ENCODE measurements around the gene AUTS2. TPM values are rescaled to one million over a fixed set of nuclear protein-coding genes. Genes with fewer than 3 reads are reported as not detected.

The AUTS2 gene
- total and polyA plus RNA-seq, 2 experiments from 2014 or later, result 32.0 to 91.0 TPM

GRCh38 chr7:70673778-70674570 is 1075.7 kb downstream of the AUTS2 start:
- Mint-ChIP-seq H3K9me3 (no peaks in the 10 kb centered on the region; the same call in 2 of the 3 replicates), H3K27ac (no peak overlapping the region), H3K4me3 (no peak overlapping the region), H3K36me3 (ENCODE audit: low read depth) (no peaks in the 10 kb centered on the region), H3K4me1 (peaks cover 14% of the 10 kb centered on the region; the same call in 2 of the 3 replicates), H3K27me3 (ENCODE audit: insufficient read depth, low read depth, poor library complexity) (peaks cover 22% of the 10 kb centered on the region)
- H3K4me3 ChIP-seq, result no peak overlapping the region
- H3K4me2 ChIP-seq, result peak overlapping the region; percentile 15; the same call in 1 of the 2 replicates
- no peak for DNase-seq (ENCODE audit: low spot score)
- H2AFZ ChIP-seq, result peak overlapping the region; percentile 44; the same call in 1 of the 2 replicates
- H3K27ac ChIP-seq (ENCODE audit: low read depth), result no peak overlapping the region
- no peaks in the 10 kb centered on the region for H3K79me2 ChIP-seq (replicated peaks; ENCODE audit: insufficient read depth)
- no peak for TF ChIP-seq JUNB (IDR thresholded peaks at IDR 0.05; ENCODE audit: unreplicated experiment)
- no peak for TF ChIP-seq NANOG (IDR thresholded peaks at IDR 0.05; ENCODE audit: borderline replicate concordance)
- TF ChIP-seq, protein P1, sequence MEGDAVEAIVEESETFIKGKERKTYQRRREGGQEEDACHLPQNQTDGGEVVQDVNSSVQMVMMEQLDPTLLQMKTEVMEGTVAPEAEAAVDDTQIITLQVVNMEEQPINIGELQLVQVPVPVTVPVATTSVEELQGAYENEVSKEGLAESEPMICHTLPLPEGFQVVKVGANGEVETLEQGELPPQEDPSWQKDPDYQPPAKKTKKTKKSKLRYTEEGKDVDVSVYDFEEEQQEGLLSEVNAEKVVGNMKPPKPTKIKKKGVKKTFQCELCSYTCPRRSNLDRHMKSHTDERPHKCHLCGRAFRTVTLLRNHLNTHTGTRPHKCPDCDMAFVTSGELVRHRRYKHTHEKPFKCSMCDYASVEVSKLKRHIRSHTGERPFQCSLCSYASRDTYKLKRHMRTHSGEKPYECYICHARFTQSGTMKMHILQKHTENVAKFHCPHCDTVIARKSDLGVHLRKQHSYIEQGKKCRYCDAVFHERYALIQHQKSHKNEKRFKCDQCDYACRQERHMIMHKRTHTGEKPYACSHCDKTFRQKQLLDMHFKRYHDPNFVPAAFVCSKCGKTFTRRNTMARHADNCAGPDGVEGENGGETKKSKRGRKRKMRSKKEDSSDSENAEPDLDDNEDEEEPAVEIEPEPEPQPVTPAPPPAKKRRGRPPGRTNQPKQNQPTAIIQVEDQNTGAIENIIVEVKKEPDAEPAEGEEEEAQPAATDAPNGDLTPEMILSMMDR (conservative IDR thresholded peaks at IDR 0.05; ENCODE audit: low read depth in 2 of 2), result no peak
- no peak for TF ChIP-seq EZH2 (IDR thresholded peaks at IDR 0.05; ENCODE audit: low read depth, unreplicated experiment)
- TF ChIP-seq, protein P2, sequence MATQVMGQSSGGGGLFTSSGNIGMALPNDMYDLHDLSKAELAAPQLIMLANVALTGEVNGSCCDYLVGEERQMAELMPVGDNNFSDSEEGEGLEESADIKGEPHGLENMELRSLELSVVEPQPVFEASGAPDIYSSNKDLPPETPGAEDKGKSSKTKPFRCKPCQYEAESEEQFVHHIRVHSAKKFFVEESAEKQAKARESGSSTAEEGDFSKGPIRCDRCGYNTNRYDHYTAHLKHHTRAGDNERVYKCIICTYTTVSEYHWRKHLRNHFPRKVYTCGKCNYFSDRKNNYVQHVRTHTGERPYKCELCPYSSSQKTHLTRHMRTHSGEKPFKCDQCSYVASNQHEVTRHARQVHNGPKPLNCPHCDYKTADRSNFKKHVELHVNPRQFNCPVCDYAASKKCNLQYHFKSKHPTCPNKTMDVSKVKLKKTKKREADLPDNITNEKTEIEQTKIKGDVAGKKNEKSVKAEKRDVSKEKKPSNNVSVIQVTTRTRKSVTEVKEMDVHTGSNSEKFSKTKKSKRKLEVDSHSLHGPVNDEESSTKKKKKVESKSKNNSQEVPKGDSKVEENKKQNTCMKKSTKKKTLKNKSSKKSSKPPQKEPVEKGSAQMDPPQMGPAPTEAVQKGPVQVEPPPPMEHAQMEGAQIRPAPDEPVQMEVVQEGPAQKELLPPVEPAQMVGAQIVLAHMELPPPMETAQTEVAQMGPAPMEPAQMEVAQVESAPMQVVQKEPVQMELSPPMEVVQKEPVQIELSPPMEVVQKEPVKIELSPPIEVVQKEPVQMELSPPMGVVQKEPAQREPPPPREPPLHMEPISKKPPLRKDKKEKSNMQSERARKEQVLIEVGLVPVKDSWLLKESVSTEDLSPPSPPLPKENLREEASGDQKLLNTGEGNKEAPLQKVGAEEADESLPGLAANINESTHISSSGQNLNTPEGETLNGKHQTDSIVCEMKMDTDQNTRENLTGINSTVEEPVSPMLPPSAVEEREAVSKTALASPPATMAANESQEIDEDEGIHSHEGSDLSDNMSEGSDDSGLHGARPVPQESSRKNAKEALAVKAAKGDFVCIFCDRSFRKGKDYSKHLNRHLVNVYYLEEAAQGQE (IDR thresholded peaks at IDR 0.05; ENCODE audit: unreplicated experiment), result no peak
- TF ChIP-seq ZNF114 (CRISPR knock-in tag; IDR thresholded peaks at IDR 0.05), result no peak
- TF ChIP-seq STAT1 (IDR thresholded peaks at IDR 0.05; ENCODE audit: unreplicated experiment), result no peak
- no peak for TF ChIP-seq ZNF462 (CRISPR knock-in tag; IDR thresholded peaks at IDR 0.05)
- no peak for TF ChIP-seq EZH2phosphoT487 (IDR thresholded peaks at IDR 0.05; ENCODE audit: unreplicated experiment)
- no peak for TF ChIP-seq CREB1 (CRISPR knock-in tag; IDR thresholded peaks at IDR 0.05; ENCODE audit: low read depth)
- no peak for TF ChIP-seq POLR2AphosphoS5 (IDR thresholded peaks at IDR 0.05; ENCODE audit: low read depth)
- TF ChIP-seq ZNF331 (CRISPR knock-in tag; IDR thresholded peaks at IDR 0.05; ENCODE audit: low read depth), result no peak
- no peak for TF ChIP-seq ETS1 (IDR thresholded peaks at IDR 0.05)
- H3K27me3 ChIP-seq (ENCODE audit: insufficient read depth), result peaks cover 9% of the 10 kb centered on the region
- no peaks in the 10 kb centered on the region for H3F3A ChIP-seq (replicated peaks; ENCODE audit: low read depth)
- H4K20me1 ChIP-seq (replicated peaks; ENCODE audit: insufficient read depth), result no peaks in the 10 kb centered on the region
- no peaks in the 10 kb centered on the region for H3K9me2 ChIP-seq (ENCODE audit: insufficient read depth)
- H3K36me3 ChIP-seq (ENCODE audit: insufficient read depth), result no peaks in the 10 kb centered on the region
- ATAC-seq, result peak; percentile 67
- H3K4me1 ChIP-seq (ENCODE audit: insufficient read depth), result peaks cover 14% of the 10 kb centered on the region

All from GM23338 (cell line).